GM21528 (cell line): ENCODE results near the gene PBXIP1.
"Not testable (repeated sequence)": the region's sequence is repeated elsewhere in the genome, so short reads cannot be mapped to it uniquely, and the experiment has no call there.

ENCODE experiments used
- ATAC-seq: cut with Tn5 transposase; IDR thresholded peaks from one replicate; pipeline ENCODE4 v1.9.1; 2021; ENCODE audit warnings: mild to moderate bottlenecking, moderate library complexity; ENCODE audit not compliant: unreplicated experiment, low FRiP score

PBXIP1 gene

DNA sequence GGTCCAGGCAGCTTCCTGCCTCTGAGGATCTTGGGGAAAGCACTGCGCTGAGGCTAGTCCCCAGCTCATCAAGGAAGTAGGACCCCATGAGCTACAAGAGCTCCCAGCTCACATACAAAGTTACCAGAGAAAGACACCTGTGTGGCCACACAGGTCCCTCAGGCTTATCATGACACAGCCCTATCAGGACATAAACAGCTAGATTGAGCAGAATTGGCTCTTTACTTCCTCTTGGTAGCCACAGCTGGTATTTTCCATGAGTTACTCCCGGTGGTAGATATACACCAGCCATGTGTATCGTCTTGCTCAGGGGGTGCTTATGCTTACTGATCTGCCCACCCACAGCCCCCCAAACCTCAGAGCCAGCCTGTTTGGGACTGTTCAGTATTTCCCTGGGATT lies 38.7 kb upstream of the PBXIP1 start:
- ATAC-seq, result no peak

- ATAC-seq, result no peak
These were observed 38.3 kb upstream of the PBXIP1 start for GRCh38 chr1:154994269-154994587.

DNA sequence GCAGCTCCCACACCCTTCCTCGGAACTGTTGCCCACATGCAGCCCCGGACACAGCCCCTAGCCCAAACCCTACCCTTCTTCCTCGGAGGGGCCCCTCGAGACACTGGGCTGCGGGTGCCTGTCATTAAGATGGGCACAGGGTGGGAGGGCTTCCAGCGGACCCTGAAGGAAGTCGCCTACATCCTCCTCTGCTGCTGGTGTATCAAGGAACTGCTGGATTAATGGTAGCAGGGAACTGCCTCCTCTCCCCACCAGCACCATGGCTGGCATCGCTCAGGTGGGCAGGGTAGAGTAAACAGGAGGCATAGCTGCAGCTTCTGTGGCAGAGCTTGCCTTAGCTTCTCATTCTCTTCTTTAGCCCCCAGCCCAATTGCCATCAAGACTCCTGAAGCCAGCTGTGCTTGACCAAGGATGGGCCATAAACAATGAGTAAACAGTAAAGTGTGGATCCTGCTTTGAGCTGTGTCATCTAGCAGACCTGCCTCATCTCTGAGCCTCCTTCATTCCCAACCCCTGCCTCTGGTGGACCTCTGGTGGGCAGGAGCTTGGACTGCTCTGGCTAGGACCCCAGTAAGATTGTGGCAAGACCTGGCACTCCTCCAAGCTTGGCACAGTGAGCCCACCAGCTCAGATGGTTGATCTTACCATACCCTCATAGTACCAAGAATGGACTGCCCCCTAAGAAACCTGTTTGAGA lies 37.8 kb upstream of the PBXIP1 start, which contains the start of gene LENEP:
TSS of gene LENEP (plus strand) at position 15 of the 697 bp plus-strand sequence. CDS start at position 37, 22 bp downstream.
- ATAC-seq, result no peak

DNA sequence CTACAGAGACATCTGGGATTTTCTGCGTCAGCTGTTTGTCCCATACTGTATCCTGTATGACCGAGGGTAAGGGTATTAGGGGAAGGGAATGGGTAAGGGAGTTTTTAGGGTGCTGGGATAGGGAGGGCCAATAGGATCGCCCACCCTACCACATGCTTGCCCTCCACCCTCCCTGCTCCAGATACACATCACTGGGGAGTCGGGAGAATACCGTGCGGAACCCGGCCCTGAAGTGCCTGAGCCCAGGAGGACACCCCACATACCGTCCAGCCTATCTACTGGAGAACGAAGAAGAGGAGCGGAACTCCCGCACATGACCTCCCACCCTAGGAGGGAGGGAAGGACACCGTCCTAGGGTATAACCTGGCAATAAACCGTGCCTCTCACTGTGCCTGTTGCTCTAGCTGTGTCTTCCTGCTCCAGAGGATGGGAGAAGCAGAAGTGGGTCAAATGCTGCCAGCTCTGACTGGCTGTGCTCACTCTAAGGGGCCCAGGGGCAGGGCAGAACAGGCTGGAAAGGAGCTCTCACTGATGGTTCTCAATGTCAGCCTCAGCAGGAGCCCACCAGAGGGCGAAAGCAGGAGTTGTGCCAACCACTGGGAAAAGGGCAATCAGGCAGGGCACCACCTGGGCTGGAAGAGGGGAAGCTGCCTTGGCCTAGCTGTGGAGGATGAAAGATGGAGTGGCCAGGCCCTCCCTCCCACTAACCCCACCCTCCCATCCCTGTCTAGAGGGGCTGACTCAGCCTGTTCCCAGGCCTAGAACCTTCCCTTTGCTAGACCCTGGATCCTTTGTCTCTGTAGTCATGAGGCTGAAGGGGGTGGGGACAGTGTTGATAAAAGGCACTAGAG lies 37.0 kb upstream of the PBXIP1 start:
- no peak for ATAC-seq

- ATAC-seq, result no peak
These were observed 34.4 kb upstream of the PBXIP1 start for GRCh38 chr1:154990276-154990675.

- no peak for ATAC-seq
These were observed 33.4 kb upstream of the PBXIP1 start for GRCh38 chr1:154989195-154989860.

- no peak for ATAC-seq
These were observed 32.4 kb upstream of the PBXIP1 start for GRCh38 chr1:154988058-154988954.

GRCh38 chr1:154987326-154987725 lies 31.4 kb upstream of the PBXIP1 start:
- no peak for ATAC-seq

DNA sequence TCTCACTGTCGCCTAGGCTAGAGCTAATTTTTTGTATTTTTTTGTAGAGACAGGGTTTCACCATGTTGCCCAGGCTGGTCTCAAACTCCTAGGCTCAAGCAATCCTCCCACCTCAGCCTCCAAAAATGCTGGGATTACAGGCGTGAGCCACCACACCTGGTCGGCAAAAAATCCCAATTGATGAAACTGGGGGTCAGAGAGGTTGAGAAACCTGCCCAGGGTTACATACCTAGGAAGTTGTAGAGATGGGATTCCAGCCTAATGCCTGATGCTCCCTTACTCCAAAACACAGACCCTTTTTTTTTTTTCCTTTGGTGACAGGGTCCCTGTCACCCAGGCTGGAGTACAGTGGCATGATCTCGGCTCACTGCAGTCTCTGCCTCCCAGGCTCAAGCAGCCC lies 30.8 kb upstream of the PBXIP1 start:
- not testable (repeated sequence) for ATAC-seq

GRCh38 chr1:154983776-154984466 lies 28.0 kb upstream of the PBXIP1 start:
- ATAC-seq, result no peak

GRCh38 chr1:154982897-154983648 lies 27.2 kb upstream of the PBXIP1 start, which contains the start of gene FLAD1:
FLAD1 (plus strand) TSS chr1:154983344; CDS start chr1:154983695, 351 bp downstream.
- peak; percentile 93 for ATAC-seq

GRCh38 chr1:154982341-154982740 lies 26.4 kb upstream of the PBXIP1 start:
- ATAC-seq, result no peak

DNA sequence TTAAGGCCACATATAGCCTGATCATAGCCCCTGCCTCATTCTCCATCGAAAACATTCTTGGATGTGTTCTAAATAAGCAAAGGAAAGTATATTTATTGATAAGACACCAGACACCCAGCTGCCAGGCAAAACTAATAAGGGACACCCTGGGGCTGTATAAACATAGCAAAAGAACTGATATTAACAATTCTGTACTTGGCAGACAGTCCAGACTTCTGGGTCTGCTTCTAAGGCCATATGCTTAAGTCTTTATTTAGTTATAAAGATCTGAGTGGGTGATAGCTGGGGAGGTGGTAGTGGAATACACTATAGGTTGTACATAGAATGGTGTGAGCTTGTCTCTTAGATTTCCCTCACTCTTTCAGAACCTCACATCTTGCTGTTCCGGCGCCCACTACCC lies 22.5 kb upstream of the PBXIP1 start:
- ATAC-seq, result no peak

- not testable (repeated sequence) for ATAC-seq
These were observed 21.9 kb upstream of the PBXIP1 start for GRCh38 chr1:154977762-154978161.

- ATAC-seq, result no peak
These were observed 19.6 kb upstream of the PBXIP1 start for GRCh38 chr1:154975409-154976059.

DNA sequence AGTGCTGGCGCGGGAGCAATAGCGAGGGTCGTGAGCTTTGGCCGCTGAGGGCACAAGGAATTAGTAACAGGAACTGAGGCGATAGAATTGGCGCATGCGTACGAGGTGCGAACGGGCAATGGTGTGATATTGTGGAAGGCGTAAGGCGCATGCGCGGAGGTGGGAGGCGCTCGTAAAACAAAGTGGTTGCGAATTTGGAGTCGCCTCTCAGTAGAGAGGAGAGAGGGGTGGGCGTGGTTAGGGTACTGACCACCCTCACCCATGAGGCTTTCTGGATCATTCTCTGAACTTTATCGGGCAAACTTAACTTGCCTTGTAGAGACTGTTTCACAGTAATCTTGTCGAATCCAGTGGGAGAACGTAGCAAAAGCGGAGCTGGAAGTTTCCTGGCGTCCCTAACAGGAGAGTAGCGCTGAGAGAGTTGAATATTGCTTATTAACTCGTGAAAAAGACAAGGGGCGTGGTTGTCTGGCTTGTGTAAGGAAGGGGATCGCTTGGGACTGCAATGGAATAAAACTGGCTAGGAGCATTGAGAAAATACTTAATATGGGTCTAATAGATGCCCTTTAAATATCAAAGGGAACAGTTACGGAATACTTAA lies 19.0 kb upstream of the PBXIP1 start:
- peak; percentile 48 for ATAC-seq

- peak; percentile 78 for ATAC-seq
These were observed 18.4 kb upstream of the PBXIP1 start, which contains the start of gene CKS1B for GRCh38 chr1:154974102-154974807. CKS1B (plus strand) TSS chr1:154974681; CDS start chr1:154974746, 65 bp downstream.
